Right ventricle myocardium inferior (tissue), 1 donor: ENCODE data around the gene SSC5D. TPM values are rescaled to one million over a fixed set of nuclear protein-coding genes. Genes with fewer than 3 reads are reported as not detected.

Source experiments
- ATAC-seq: fragments of 200-7000 bp; cut with Tn5 transposase; one replicate; pipeline ENCODE4 v1.9.1; 2020; ENCODE audit warnings: mild to moderate bottlenecking, moderate library complexity
- DNase-seq: peaks from one replicate; pipeline ENCODE4 v3.0.0; 2021; ENCODE audit errors: missing footprints
- intact Hi-C: fragments of 100-400 bp; cut with DNase I; formaldehyde crosslinking; loops from one replicate; pipeline ENCODE4 v1.11.0; 2022
- total RNA-seq: library from RNA; stranded (reverse); fragmentation: NEBNext Ultra II Directional; extraction: Animal tissue kit (Norgen Biotek cat#: 25700); gene quantifications from one replicate; pipeline ENCODE4 v1.2.1, GENCODE V29; 2021
- donor health status: DM: no; HTN: yes; CAD: no; lungs with severe emphysema.

The SSC5D gene
- total RNA-seq, 1 donor from 2014 or later = 3.4 TPM

- intact Hi-C loops = no loop called here
- no peak for ATAC-seq
- DNase-seq = no peak
These were observed 52.9 kb downstream of the SSC5D start for GRCh38 chr19:55541091-55541490.

DNA sequence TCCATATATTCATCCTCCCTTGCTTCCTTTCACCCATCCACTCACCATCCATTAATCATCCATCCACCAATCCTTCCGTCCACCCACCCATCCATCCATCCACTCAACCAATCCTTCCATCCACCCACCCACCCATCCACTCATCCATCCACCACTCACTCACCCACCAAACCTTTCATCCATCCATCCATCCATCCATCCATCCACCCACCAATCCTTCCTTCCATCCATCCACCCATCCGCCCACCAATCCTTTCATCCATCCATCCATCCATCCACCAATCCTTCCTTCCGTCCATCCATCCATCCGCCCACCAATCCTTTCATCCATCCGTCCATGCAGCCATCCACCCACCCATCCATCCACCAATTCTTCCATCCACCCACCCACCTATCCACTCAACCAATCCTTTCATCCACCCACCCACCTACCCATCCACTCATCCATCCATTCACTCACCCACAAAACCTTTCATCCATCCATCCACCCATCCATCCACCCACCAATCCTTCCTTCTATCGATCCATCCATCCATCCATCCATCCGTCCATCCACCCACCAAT, 54.1 kb downstream of the SSC5D start:
- ATAC-seq = no peak
- DNase-seq = no peak
- intact Hi-C loops = no loop called here

GRCh38 chr19:55543567-55543966, 55.3 kb downstream of the SSC5D start:
- DNase-seq (no peak), ATAC-seq (no peak)
- intact Hi-C loops = no loop called here

- intact Hi-C loops = no loop called here
- ATAC-seq = no peak
- no peak for DNase-seq
These were observed 55.8 kb downstream of the SSC5D start for GRCh38 chr19:55544014-55544413.

DNA sequence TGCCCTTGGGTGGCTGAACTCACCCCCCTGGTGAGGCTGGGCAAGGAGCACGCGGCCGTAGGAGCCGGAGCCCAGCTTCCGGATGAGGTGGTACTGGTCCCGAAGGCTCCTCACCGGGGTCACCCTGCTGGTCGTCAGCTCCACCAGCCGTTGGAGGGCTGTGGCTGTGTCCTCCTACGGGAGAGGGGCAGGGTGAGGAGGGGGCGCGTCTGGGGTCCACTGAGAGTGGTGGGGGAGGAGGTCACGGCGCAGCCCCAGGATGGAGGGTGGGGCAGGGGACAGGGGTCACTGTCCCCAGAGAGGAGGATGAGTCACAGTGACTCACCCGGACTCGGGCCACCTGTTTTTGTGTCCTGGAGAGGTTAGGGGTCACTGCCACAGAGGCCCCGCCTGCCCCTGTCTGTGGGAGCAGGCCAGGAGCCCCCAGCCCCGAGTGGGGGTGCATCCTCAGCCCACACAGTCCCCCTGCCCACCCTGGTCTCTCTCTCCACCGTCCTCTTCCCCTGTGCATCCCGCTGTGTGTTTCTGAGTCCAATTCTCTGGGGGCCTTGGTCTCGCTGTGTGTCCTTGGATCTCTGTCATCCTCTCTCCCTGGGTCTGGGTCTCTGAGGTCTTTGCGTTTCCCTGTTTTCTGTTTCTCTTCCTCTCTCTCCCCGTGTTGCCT, 56.7 kb downstream of the SSC5D start:
- DNase-seq = no peak
- no peak for ATAC-seq
- intact Hi-C loops = loop anchor here (5.0 kb wide), 1 partner anchor 37 kb away; the partner anchor contains the start of gene ZNF579

DNA sequence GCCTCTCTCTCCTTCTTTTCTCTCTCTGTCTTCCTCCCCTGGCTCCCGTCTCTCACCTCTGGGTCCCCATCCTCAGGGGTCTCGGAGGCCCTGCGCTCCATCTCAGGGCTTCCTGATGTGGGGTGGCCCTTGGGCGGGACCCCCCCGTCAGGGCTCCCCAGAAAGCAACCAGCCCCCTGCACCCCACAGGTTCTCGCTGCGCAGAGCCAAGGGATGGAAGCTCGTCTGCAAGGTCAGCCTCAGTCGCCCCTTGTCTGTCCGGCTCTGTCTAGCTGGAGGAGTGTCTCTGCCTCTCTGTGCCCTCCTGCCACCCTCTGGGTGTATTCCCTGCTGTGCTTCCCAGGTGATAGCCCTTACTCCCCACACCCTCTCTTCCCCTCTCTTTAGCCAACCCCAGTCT, 57.2 kb downstream of the SSC5D start, which contains the start of gene SBK3:
TSS of gene SBK3 (minus strand) at position 101 of the 400 bp plus-strand sequence. CDS start at position 101, 0 bp downstream.
- intact Hi-C loops = loop anchor here (5.0 kb wide), 1 partner anchor 37 kb away; the partner anchor contains the start of gene ZNF579
- DNase-seq (no peak), ATAC-seq (no peak)

- ATAC-seq = peak; percentile 89
- intact Hi-C loops = loop anchor here (1.0 to 5.0 kb wide), 2 partner anchors 36 to 55 kb away; partner anchors contain the start of gene ZNF579
- DNase-seq = no peak
These were observed 57.8 kb downstream of the SSC5D start for GRCh38 chr19:55546011-55546410.

- DNase-seq (peak; percentile 87), ATAC-seq (peak; percentile 72)
- intact Hi-C loops = loop anchor here (1.0 to 5.0 kb wide), 3 partner anchors 16 to 54 kb away; partner anchors contain the start of gene ZNF579
These were observed 58.8 kb downstream of the SSC5D start for GRCh38 chr19:55546822-55547614.

DNA sequence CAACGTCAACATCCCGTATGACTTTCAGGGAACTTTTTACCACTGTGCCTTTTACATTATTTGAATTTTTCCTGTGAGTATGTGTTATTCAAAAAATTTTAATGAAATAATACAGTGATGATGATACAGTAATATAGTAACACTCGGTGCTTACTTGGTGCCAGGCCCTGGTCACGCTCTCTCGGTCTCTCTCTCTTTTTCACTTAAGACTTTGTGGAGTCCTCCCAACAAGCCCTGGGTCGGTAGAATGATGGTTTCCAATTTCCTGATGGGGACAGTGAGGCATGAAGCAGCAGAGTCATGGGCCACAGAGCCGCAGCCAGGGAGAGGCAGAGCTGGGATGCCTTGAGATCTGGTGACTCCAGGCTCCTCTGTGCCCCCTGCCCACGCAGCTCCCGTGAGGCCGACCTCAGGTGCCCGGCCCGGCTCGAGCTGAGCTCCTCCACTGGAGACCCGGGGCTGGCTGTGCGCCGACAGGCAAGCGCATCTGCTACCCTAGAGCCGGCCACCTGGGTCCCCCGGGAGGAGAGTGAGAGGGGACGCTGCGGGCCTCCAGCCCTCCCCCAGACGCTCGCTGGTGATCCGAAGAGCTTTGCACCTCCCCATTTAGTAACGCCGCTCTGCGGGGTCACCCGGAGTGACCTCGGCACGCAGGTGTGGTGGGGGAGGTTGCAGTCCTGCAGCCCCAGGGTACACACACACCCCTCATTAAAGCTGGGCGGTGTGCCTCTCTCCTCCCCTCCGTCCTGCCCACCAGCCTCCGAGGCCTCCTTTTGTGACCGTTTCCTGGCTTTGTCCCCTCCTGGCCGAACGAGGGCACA, 61.5 kb downstream of the SSC5D start:
- ATAC-seq = no peak
- intact Hi-C loops = loop anchor here (5.0 kb wide), 1 partner anchor 33 kb away; the partner anchor contains the start of gene ZNF579
- DNase-seq = no peak

DNA sequence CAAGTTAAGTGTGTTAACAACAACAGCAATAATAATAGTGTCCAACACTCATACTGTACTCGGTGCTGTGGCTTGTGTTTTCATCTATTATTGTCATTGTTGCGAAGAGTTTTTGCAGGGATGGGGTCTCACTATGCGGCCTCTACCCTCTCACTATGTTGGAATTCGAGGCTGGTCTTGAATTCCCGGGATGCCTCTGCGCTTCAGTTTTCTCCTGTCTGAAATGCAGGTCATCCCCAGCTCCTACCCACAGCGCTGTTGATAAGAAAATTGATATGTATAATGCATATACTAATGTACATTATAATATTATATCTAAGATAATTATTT, 62.0 kb downstream of the SSC5D start:
- DNase-seq (no peak), ATAC-seq (no peak)
- intact Hi-C loops = no loop called here

GRCh38 chr19:55552206-55552605, 64.0 kb downstream of the SSC5D start:
- ATAC-seq (no peak), DNase-seq (no peak)
- intact Hi-C loops = no loop called here

- no peak for DNase-seq
- intact Hi-C loops = no loop called here
- no peak for ATAC-seq
These were observed 64.4 kb downstream of the SSC5D start for GRCh38 chr19:55552620-55553019.

DNA sequence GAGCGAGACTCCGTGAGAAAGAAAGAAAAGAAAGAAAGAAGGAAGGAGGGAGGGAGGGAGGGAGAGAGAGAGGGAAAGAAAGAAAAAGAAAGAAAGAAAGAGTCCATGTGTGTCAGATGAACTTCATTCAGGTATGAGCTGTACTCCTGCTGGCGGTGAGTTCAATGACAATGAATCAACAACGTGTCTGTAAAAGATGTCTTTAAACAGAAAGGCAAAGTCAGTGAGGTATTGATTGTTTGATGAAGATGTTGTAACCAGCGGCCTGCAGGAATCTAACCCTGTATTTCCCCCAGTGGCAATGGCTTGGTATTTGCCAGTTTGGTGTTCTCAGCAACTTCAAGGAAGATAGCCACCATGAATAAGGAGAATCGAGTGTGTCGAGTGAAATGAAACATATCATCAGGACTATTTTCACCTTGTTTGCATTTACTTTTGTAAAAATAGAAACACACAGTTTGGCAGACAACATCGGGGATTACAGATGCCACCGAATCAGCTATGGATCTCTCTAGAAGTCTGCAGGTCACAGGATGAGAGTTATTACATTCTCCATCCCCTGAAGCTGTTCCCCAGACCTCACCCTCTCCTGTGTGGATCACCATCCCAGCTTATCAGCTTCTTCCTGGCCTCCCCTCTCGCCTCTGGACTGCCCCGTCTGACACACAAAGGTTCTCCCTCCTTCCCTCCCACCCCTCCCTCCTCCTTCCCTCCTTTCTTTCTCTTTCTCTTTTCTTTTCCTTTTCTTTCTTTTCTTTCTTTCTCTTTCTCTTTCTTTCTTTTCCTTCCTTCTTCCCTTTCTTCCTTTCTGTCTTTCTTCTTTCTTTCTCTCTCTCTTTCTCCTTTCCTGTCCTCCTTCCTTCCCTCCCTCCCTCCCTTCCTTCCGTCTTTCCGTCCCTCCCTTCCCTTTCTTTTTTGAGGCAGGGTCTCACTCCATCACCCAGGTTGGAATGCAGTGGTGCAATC, 65.3 kb downstream of the SSC5D start:
- intact Hi-C loops = no loop called here

DNA sequence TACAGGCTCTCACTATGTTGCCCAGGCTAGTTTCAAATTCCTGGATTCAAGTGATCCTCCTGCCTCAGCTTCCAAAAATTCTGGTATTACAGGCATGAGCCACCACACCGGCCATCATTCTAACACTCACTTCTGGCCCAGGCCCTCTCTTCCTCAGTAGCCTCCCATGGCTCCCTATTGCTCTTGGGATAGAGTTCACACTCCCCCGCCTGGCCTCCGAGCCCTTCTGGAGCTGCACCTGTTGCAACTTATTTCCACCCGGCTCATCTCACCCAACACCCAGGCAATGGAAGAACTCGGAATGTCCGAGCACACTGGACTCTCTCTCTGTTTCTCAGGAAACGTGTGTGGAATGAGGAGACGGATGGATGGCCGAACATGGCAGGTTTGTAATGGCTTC, 66.1 kb downstream of the SSC5D start:
- ATAC-seq (no peak), DNase-seq (no peak)
- intact Hi-C loops = no loop called here

More for the DNA sequence above, 65.3 kb downstream of the SSC5D start:
- ATAC-seq = no peak
- no peak for DNase-seq

GRCh38 chr19:55554741-55555152, 66.5 kb downstream of the SSC5D start:
- DNase-seq (no peak), ATAC-seq (no peak)
- intact Hi-C loops = no loop called here

DNA sequence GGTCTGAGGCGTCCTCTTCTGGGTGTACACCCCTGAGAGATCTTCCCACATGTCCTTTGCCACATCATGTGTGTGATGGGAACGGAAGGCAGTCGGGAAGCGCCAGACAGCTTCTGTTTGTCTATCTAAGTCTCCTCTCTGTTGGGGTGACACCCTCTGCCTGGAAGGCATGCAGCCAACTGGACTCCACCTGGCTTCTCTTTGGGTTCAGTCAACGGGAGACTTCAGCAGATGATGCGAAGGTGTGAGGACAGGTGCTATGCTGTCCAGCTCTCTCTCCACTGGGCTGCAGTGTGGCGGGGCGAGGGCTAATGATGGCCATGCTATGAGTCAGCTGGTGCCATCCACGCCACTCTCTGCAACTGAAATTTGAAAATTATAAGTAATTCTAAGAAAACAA, 71.4 kb downstream of the SSC5D start:
- ATAC-seq = no peak
- intact Hi-C loops = no loop called here
- DNase-seq = no peak

- DNase-seq (peak; percentile 79), ATAC-seq (peak; percentile 90)
- intact Hi-C loops = loop anchor here (1.0 kb wide), 1 partner anchor 16 kb away; no protein-coding TSS in a partner anchor
These were observed 75.0 kb downstream of the SSC5D start for GRCh38 chr19:55563261-55563690.

DNA sequence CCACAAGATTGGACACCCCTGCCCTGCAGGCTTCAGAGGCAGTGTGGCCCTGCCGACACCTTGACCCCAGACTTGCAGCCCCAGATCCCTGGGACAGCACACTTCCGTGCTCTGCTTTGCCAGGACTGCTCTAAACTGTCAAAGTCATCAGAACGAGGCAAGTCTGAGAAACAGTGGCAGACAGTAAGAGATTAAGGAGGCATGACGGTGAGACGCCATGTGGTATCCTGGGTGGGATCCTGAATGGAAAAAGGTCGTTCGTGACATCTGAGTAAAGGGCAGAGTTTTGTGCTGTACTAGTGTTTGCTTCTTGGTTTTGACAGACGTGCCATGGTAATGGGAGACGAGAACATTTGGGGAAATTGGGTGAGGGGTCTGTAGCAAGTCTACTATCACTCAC, 78.6 kb downstream of the SSC5D start:
- no peak for ATAC-seq
- no peak for DNase-seq
- intact Hi-C loops = no loop called here
